SKM-1 (cell line): ENCODE data around the gene TAS2R43.
"Not testable (repeated sequence)": the region's sequence is repeated elsewhere in the genome, so short reads cannot be mapped to it uniquely, and the experiment has no call there.

ENCODE experiments used
- DNase-seq: peaks from one replicate; lab custom pipeline; 2025; ENCODE audit not compliant: unreplicated experiment; lab: John Stamatoyannopoulos, UW

Gene TAS2R43

GRCh38 chr12:11062194-11062593 is 29.9 kb downstream of the TAS2R43 start, which contains the start of gene TAS2R46:
TAS2R46 (minus strand) TSS chr12:11062294; CDS start chr12:11062294, 0 bp downstream.
- not testable (repeated sequence) for DNase-seq

- no peak for DNase-seq
These were observed 32.3 kb downstream of the TAS2R43 start for GRCh38 chr12:11059784-11060183.

GRCh38 chr12:11059041-11059440 is 33.1 kb downstream of the TAS2R43 start:
- no peak for DNase-seq

GRCh38 chr12:11055306-11055705 is 36.8 kb downstream of the TAS2R43 start:
- no peak for DNase-seq

GRCh38 chr12:11049806-11050531 is 42.1 kb downstream of the TAS2R43 start:
- DNase-seq: not testable (repeated sequence)

GRCh38 chr12:11041366-11041765 is 50.7 kb downstream of the TAS2R43 start:
- not testable (repeated sequence) for DNase-seq
